ENCODE results near the gene ZFP3.
"Not testable (repeated sequence)": the region's sequence is repeated elsewhere in the genome, so short reads cannot be mapped to it uniquely, and the experiment has no call there.

Gene ZFP3

GRCh38 chr17:5078106-5079028 lies at the start of gene ZFP3:
Gene ZFP3 (plus strand): TSS chr17:5078467. CDS start chr17:5091505, 13,038 bp downstream.
- TF ChIP-seq, protein P1, sequence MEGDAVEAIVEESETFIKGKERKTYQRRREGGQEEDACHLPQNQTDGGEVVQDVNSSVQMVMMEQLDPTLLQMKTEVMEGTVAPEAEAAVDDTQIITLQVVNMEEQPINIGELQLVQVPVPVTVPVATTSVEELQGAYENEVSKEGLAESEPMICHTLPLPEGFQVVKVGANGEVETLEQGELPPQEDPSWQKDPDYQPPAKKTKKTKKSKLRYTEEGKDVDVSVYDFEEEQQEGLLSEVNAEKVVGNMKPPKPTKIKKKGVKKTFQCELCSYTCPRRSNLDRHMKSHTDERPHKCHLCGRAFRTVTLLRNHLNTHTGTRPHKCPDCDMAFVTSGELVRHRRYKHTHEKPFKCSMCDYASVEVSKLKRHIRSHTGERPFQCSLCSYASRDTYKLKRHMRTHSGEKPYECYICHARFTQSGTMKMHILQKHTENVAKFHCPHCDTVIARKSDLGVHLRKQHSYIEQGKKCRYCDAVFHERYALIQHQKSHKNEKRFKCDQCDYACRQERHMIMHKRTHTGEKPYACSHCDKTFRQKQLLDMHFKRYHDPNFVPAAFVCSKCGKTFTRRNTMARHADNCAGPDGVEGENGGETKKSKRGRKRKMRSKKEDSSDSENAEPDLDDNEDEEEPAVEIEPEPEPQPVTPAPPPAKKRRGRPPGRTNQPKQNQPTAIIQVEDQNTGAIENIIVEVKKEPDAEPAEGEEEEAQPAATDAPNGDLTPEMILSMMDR (IDR thresholded peaks at IDR 0.05; ENCODE audit: insufficient read depth, low read depth, low read length, missing control alignments), result peak; percentile 13
- peak; percentile 90 for DNase-seq (ENCODE audit: low read depth)
- H3K4me3 ChIP-seq (ENCODE audit: low read depth, low read length), result peak within 1 kb of the TSS; percentile 70

- not testable (repeated sequence) for H3K4me3 ChIP-seq (ENCODE audit: low read depth, low read length); DNase-seq (ENCODE audit: low read depth)
These were observed 48.1 kb upstream of the ZFP3 start for GRCh38 chr17:5030168-5030567.

GRCh38 chr17:5031365-5032082 lies 46.7 kb upstream of the ZFP3 start:
- peak overlapping the region; percentile 58 for H3K4me3 ChIP-seq (ENCODE audit: low read depth, low read length)
- TF ChIP-seq, protein P1 (IDR thresholded peaks at IDR 0.05; ENCODE audit: insufficient read depth, low read depth, low read length, missing control alignments), result peak; percentile 80
- DNase-seq (ENCODE audit: low read depth), result peak; percentile 94

- DNase-seq (ENCODE audit: low read depth), result no peak
- TF ChIP-seq, protein P1 (IDR thresholded peaks at IDR 0.05; ENCODE audit: insufficient read depth, low read depth, low read length, missing control alignments), result no peak
- no peak overlapping the region for H3K4me3 ChIP-seq (ENCODE audit: low read depth, low read length)
These were observed 45.4 kb upstream of the ZFP3 start for GRCh38 chr17:5032865-5033264.

DNA sequence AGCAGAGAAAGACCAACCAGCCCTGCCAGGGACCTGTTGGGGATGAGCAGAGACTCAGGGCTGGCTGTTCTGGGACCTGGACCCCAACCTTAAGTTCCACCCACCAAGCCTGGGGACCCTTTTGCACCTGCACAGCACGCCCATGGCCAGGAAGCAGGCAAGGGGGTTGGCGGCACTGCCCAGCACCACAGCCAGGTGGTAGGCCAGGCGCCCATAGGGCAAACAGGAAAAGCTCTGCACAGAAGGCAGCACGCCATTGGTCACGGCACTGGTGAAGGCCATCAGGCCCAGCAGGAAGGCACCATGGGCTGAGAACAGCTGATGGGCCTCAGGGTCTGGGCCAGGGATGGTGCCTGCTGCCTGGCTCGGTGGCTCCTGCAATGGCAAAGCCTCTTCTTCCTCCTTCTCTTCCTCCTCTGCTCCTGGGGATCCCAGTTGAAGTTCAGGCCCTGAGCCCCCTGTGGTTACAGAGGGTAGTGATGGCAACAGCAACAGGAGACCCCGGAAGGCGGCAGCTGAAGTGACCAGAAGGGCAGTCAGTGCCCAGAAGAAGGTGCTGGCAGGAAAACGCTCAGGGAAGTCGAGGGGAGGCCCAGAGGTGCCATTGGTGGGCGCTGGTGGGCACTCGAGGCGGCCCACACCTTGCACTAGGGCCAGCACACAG lies 44.8 kb upstream of the ZFP3 start:
- H3K4me3 ChIP-seq (ENCODE audit: low read depth, low read length), result no peak overlapping the region
- TF ChIP-seq, protein P1 (IDR thresholded peaks at IDR 0.05; ENCODE audit: insufficient read depth, low read depth, low read length, missing control alignments), result no peak
- DNase-seq (ENCODE audit: low read depth), result no peak

DNA sequence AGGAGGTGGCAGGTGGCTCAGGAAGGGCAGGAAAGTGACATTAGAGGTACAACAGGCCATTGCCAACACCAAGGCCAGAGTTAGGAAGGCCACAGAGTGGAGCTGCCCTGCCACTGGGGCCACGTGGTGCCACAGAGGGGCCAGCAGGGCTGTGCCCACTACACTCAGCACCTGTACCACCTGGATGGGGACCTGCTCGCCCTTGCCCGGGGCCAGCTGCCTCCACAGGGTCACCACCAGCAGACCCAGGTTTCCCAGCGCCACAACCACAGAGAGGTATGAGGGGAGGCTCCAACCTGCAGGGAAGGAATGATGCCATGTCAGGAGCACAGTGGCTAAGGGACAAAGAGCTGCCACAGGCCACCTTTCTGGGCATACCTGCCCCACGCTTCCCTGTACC lies 44.2 kb upstream of the ZFP3 start:
- DNase-seq (ENCODE audit: low read depth), result no peak
- no peak overlapping the region for H3K4me3 ChIP-seq (ENCODE audit: low read depth, low read length)
- TF ChIP-seq, protein P1 (IDR thresholded peaks at IDR 0.05; ENCODE audit: insufficient read depth, low read depth, low read length, missing control alignments), result no peak

DNA sequence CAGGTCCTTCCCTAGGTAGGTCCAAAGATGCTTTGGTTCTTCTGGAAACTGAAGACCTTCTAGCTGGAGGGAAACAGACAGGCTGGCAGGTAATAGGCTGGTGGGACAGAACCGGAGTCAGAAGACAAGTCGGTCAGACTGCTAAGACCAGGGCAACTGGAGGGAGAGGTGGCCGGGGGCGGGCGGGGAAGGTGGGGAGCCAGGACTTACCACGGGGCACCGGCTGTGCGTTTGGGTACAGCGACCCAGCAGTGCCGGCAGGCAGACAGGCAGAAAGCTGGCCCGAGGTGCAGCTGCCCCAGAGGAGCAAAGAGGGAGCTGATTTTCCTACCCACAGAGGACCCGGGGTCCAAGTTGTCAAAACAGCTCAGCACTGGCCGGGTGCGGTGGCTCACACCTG lies 43.6 kb upstream of the ZFP3 start:
- DNase-seq (ENCODE audit: low read depth), result no peak
- H3K4me3 ChIP-seq (ENCODE audit: low read depth, low read length), result no peak overlapping the region
- TF ChIP-seq, protein P1 (IDR thresholded peaks at IDR 0.05; ENCODE audit: insufficient read depth, low read depth, low read length, missing control alignments), result no peak

Data from GM12865 (cell line).